Measurements from ENCODE around the gene HGS.

DNA sequence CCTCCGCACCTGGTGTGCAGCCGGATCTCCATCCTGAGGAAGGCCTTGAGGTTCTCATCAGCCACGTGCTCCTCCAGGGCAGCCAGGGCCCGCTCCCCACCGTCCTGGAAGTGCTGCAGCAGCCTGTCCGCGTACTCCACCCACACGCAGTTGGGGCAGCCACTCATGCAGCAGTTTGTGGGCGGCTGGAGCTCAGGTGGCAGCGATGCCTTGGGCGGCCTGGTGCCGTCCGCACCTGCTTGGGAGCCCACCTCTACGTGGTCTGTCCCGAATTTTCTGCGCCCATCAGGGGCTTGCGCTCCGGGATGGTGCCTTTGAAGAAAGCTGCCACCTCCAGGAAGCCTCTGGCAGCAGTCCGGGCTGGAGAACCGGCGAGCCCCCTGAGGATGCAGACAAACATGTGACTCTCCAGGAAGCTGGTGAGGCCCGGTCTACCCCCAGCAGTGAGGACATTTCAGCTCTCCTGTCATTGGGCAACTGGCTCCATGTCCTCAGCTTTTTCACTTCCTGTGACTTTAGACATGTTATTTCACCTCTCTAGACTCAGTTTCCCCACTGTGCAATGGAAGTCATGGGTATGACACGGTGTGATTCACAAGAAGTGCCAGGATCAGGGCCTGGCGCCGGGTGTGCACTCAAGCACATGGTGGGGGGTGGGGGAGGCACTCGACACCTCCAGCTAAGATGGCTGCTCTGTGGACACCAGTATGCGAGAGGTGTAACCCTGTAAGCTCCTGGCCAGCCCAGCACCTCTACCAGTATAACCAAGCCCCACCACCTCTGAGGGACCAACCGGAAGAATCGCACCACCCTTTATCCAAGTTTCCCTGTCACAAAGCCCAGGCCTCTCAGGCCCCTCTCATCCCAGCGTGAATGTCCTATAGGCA, 18.4 kb upstream of the HGS start:
- TF ChIP-seq MYC (IDR thresholded peaks at IDR 0.05; ENCODE audit: low read depth, low read length): peak; percentile 94
- TF ChIP-seq, protein P1, sequence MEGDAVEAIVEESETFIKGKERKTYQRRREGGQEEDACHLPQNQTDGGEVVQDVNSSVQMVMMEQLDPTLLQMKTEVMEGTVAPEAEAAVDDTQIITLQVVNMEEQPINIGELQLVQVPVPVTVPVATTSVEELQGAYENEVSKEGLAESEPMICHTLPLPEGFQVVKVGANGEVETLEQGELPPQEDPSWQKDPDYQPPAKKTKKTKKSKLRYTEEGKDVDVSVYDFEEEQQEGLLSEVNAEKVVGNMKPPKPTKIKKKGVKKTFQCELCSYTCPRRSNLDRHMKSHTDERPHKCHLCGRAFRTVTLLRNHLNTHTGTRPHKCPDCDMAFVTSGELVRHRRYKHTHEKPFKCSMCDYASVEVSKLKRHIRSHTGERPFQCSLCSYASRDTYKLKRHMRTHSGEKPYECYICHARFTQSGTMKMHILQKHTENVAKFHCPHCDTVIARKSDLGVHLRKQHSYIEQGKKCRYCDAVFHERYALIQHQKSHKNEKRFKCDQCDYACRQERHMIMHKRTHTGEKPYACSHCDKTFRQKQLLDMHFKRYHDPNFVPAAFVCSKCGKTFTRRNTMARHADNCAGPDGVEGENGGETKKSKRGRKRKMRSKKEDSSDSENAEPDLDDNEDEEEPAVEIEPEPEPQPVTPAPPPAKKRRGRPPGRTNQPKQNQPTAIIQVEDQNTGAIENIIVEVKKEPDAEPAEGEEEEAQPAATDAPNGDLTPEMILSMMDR (IDR thresholded peaks at IDR 0.05; ENCODE audit: extremely low read depth in 1 of 2, insufficient read depth in 1 of 2, low read depth in 1 of 2, low read length in 2 of 2): no peak
- TF ChIP-seq POLR2A (IDR thresholded peaks at IDR 0.05; ENCODE audit: low read depth, low read length): peak; percentile 16
- no peak for TF ChIP-seq EZH2 (IDR thresholded peaks at IDR 0.05; ENCODE audit: borderline replicate concordance, low read depth, low read length, severe bottlenecking)
- TF ChIP-seq POLR2AphosphoS5 (IDR thresholded peaks at IDR 0.05; ENCODE audit: insufficient read depth, low read depth, low read length): peak; percentile 40
- TF ChIP-seq FOS (IDR thresholded peaks at IDR 0.05; ENCODE audit: borderline replicate concordance, insufficient read depth, low read length): no peak
- TF ChIP-seq, protein P2, sequence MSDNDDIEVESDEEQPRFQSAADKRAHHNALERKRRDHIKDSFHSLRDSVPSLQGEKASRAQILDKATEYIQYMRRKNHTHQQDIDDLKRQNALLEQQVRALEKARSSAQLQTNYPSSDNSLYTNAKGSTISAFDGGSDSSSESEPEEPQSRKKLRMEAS (IDR thresholded peaks at IDR 0.05; ENCODE audit: insufficient read depth, insufficient read length): no peak
- TF ChIP-seq JUN (IDR thresholded peaks at IDR 0.05; ENCODE audit: borderline replicate concordance, insufficient read depth, insufficient read length, low read depth): no peak
- no peak for TF ChIP-seq GATA2 (IDR thresholded peaks at IDR 0.05; ENCODE audit: insufficient read depth, insufficient read length, low read depth, low read length)

All from endothelial cell of umbilical vein (primary cell).